H9 (cell line): ENCODE data around the gene LSM7. TPM values are rescaled to one million over a fixed set of nuclear protein-coding genes. Genes with fewer than 3 reads are reported as not detected.

Experiments
- DNase-seq: peaks from one replicate; pipeline ENCODE4 v3.0.0-alpha.2; 2017
- H2AFZ ChIP-seq: one replicate; pipeline ENCODE4 v1.6.1; 2013; ENCODE audit warnings: mild to moderate bottlenecking, low read length, control low read depth, moderate library complexity
- H2AK5ac ChIP-seq: 2 replicates; pipeline ENCODE4 v1.6.1; 2013; ENCODE audit warnings: low read length, control low read depth, mixed read lengths; ENCODE audit not compliant: insufficient read length
- H2BK120ac ChIP-seq: one replicate; pipeline ENCODE4 v1.6.1; 2013; ENCODE audit warnings: low read depth, mild to moderate bottlenecking, low read length, control low read depth, inconsistent platforms; ENCODE audit not compliant: poor library complexity, severe bottlenecking
- H2BK12ac ChIP-seq: 2 replicates; pipeline ENCODE4 v1.6.1; 2013; ENCODE audit warnings: low read length, control low read depth, mixed read lengths, low read depth; ENCODE audit not compliant: insufficient read length
- H2BK15ac ChIP-seq: 2 replicates; pipeline ENCODE4 v1.6.1; 2013; ENCODE audit warnings: low read depth, low read length, control low read depth
- H2BK20ac ChIP-seq: one replicate; pipeline ENCODE4 v1.6.1; 2013; ENCODE audit warnings: low read depth, mild to moderate bottlenecking, low read length, control low read depth, inconsistent platforms; ENCODE audit not compliant: poor library complexity, severe bottlenecking
- H2BK5ac ChIP-seq: 2 replicates; pipeline ENCODE4 v1.6.1; 2013; ENCODE audit warnings: low read length, control low read depth, mixed read lengths; ENCODE audit not compliant: insufficient read length
- H3K14ac ChIP-seq: 2 replicates; pipeline ENCODE4 v1.6.1; 2013; ENCODE audit warnings: low read length, control low read depth; ENCODE audit not compliant: insufficient read depth
- H3K18ac ChIP-seq: 2 replicates; pipeline ENCODE4 v1.6.1; 2013; ENCODE audit warnings: low read depth, mild to moderate bottlenecking, mixed read lengths, low read length, control low read depth; ENCODE audit not compliant: insufficient read length
- H3K23ac ChIP-seq: 2 replicates; pipeline ENCODE4 v1.6.1; 2013; ENCODE audit warnings: low read length, control low read depth, mixed read lengths, low read depth; ENCODE audit not compliant: insufficient read length
- H3K23me2 ChIP-seq: 2 replicates; pipeline ENCODE4 v1.6.1; 2013; ENCODE audit warnings: low read depth, mild to moderate bottlenecking, mixed read lengths, low read length, control low read depth; ENCODE audit not compliant: insufficient read length, poor library complexity, severe bottlenecking
- H3K27ac ChIP-seq: 2 replicates; pipeline ENCODE4 v1.5.1; 2013; ENCODE audit warnings: low read length, control low read depth, mixed read lengths, low read depth; ENCODE audit not compliant: insufficient read length
- H3K27me3 ChIP-seq: 2 replicates; pipeline ENCODE4 v1.6.1; 2013; ENCODE audit warnings: low read length, control low read depth, inconsistent platforms; ENCODE audit not compliant: insufficient read depth
- H3K4ac ChIP-seq: 2 replicates; pipeline ENCODE4 v1.6.1; 2013; ENCODE audit warnings: low read depth, mild to moderate bottlenecking, control low read depth, inconsistent platforms, low read length, moderate library complexity
- H3K4me1 ChIP-seq: 2 replicates; pipeline ENCODE4 v1.6.1; 2013; ENCODE audit warnings: low read length, control low read depth, inconsistent platforms; ENCODE audit not compliant: insufficient read depth
- H3K4me2 ChIP-seq: 2 replicates; pipeline ENCODE4 v1.6.1; 2013; ENCODE audit warnings: low read length, control low read depth, mixed read lengths; ENCODE audit not compliant: insufficient read length, insufficient read depth
- H3K56ac ChIP-seq: 2 replicates; pipeline ENCODE4 v1.6.1; 2013; ENCODE audit warnings: low read depth, mild to moderate bottlenecking, mixed read lengths, low read length, control low read depth; ENCODE audit not compliant: insufficient read length
- H3K79me1 ChIP-seq: 2 replicates; pipeline ENCODE4 v1.6.1; 2013; ENCODE audit warnings: low read depth, mild to moderate bottlenecking, moderate library complexity, low read length, control low read depth, inconsistent platforms; ENCODE audit not compliant: insufficient read depth, poor library complexity, severe bottlenecking
- H3K79me2 ChIP-seq: 2 replicates; pipeline ENCODE4 v1.6.1; 2013; ENCODE audit warnings: low read length, control low read depth, inconsistent platforms; ENCODE audit not compliant: insufficient read depth
- H3K9ac ChIP-seq: 2 replicates; pipeline ENCODE4 v1.6.1; 2013; ENCODE audit warnings: low read length, control low read depth, mixed read lengths; ENCODE audit not compliant: insufficient read length; ENCODE audit errors: extremely low read depth
- H3K9me3 ChIP-seq: one replicate; pipeline ENCODE4 v1.6.1; 2013; ENCODE audit warnings: low read depth, low read length, inconsistent platforms; ENCODE audit not compliant: control insufficient read depth
- H3T11ph ChIP-seq: one replicate; pipeline ENCODE4 v1.6.1; 2013; ENCODE audit warnings: mild to moderate bottlenecking, low read length, control low read depth, inconsistent platforms
- H4K20me1 ChIP-seq: one replicate; pipeline ENCODE4 v1.6.1; 2013; ENCODE audit not compliant: control insufficient read depth, insufficient read length, insufficient read depth
- H4K5ac ChIP-seq: 2 replicates; pipeline ENCODE4 v1.6.1; 2013; ENCODE audit warnings: low read depth, mild to moderate bottlenecking, mixed read lengths, low read length, control low read depth; ENCODE audit not compliant: insufficient read length
- H4K8ac ChIP-seq: replicated peaks from 2 replicates; pipeline ENCODE4 v1.6.1; 2013; ENCODE audit warnings: low read length, control low read depth, mixed read lengths, low read depth; ENCODE audit not compliant: insufficient read length
- H4K91ac ChIP-seq: 2 replicates; pipeline ENCODE4 v1.6.1; 2013; ENCODE audit warnings: low read depth, mild to moderate bottlenecking, moderate library complexity, mixed read lengths, low read length, control low read depth; ENCODE audit not compliant: insufficient read length
- H3K27ac Mint-ChIP-seq, 3 experiments: 2 replicates in 2 of 3; 3 replicates in 1 of 3; pipeline ENCODE4 v1.8.0; 2020 to 2021; ENCODE audit warnings: mixed read lengths in 3 of 3, mild to moderate bottlenecking in 1 of 3, moderate library complexity in 1 of 3
- H3K27me3 Mint-ChIP-seq: 2 replicates; pipeline ENCODE4 v1.8.0; 2021; ENCODE audit warnings: low read depth, mild to moderate bottlenecking, moderate library complexity, mixed read lengths
- H3K36me3 Mint-ChIP-seq, 3 experiments: 2 replicates in 2 of 3; 3 replicates in 1 of 3; pipeline ENCODE4 v1.8.0; 2020 to 2021; ENCODE audit warnings: low read depth in 3 of 3, mixed read lengths in 3 of 3; ENCODE audit not compliant: insufficient read depth in 1 of 3
- H3K4me1 Mint-ChIP-seq, 2 experiments: 2 replicates each; pipeline ENCODE4 v1.8.0; 2020; ENCODE audit warnings: mixed read lengths in 2 of 2
- H3K4me3 Mint-ChIP-seq, 2 experiments: 2 replicates in 1 of 2; 3 replicates in 1 of 2; pipeline ENCODE4 v1.8.0; 2020 to 2021; ENCODE audit warnings: mild to moderate bottlenecking in 2 of 2, mixed read lengths in 2 of 2, moderate library complexity in 1 of 2
- H3K9me3 Mint-ChIP-seq, 2 experiments: 2 replicates in 1 of 2; 3 replicates in 1 of 2; pipeline ENCODE4 v1.8.0; 2020; ENCODE audit warnings: mild to moderate bottlenecking in 2 of 2, mixed read lengths in 2 of 2, moderate library complexity in 1 of 2
- WGBS: extraction: QIAGEN DNeasy Blood & Tissue Kit; methylation state at CpG from one replicate; pipeline ENCODE4 v1.1.7; 2013; ENCODE audit warnings: missing lambda C conversion rate, low lambda C conversion rate, mixed read lengths; ENCODE audit not compliant: insufficient read length; ENCODE audit errors: extremely low coverage; 5-methylcytosine and 5-hydroxymethylcytosine counted together
- total RNA-seq: library from RNA; stranded (reverse); gene quantifications from 2 replicates; pipeline ENCODE4 v1.2.1, GENCODE V29; 2021
- TF ChIP-seq, protein P1 (sequence below): fragments of 200-600 bp; sonication (generic); conservative IDR thresholded peaks from 3 replicates; pipeline ENCODE4 v1.8.0; 2021; ENCODE audit warnings: antibody characterized with exemption, mild to moderate bottlenecking

Gene LSM7
- total RNA-seq, 1 experiment from 2014 or later: 187 TPM

DNA sequence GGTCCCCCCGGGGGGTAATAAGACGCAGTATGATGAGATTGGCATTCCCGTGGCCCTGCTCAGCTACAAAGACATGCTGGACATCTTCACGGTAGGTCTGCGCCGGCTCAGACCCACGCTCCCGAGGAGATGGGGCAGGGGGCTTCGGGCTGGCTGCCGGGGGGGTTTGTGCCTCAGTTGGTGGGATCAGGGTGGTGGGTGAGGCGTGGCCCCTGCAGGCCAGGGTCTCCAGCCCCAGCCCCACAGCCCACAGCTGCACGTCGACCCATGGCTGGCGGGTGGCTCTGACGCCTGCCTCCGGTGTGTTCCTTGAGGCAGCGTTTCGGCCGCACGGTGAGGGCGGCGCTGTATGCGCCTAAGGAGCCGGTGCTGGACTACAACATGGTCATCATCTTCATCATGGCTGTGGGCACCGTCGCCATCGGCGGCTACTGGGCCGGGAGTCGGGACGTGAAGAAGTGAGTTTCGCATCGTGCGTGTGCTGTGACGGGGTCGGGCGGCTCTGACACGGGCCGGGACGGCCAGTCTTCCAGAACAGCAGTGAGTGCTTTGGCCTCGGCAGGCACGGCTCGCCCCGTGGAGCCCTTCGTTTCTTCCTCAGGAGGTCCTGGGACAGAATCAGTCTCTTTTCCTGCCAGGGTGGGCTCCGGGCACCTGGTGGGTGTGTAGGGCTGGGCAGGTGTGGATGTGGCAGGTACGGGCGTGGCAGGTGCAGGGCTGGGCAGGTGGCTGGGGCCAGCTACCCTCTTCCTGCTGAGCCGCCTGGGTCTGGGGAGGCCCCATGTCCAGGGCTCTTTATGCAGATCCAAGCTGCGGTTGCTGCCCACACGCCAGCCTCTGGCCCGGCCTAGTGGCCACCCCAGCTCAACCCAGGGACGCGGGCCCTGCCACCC, 10.6 kb upstream of the LSM7 start:
- no peak overlapping the region for H2BK12ac ChIP-seq
- H3T11ph ChIP-seq: no peak overlapping the region
- H3K79me2 ChIP-seq: peaks cover 3% of the 10 kb centered on the region; the same call in 1 of the 2 replicates
- no peak overlapping the region for H2AK5ac ChIP-seq
- no peak overlapping the region for H4K8ac ChIP-seq
- H3K9me3 ChIP-seq: no peaks in the 10 kb centered on the region
- no peaks in the 10 kb centered on the region for H3K27me3 ChIP-seq
- TF ChIP-seq, protein P1, sequence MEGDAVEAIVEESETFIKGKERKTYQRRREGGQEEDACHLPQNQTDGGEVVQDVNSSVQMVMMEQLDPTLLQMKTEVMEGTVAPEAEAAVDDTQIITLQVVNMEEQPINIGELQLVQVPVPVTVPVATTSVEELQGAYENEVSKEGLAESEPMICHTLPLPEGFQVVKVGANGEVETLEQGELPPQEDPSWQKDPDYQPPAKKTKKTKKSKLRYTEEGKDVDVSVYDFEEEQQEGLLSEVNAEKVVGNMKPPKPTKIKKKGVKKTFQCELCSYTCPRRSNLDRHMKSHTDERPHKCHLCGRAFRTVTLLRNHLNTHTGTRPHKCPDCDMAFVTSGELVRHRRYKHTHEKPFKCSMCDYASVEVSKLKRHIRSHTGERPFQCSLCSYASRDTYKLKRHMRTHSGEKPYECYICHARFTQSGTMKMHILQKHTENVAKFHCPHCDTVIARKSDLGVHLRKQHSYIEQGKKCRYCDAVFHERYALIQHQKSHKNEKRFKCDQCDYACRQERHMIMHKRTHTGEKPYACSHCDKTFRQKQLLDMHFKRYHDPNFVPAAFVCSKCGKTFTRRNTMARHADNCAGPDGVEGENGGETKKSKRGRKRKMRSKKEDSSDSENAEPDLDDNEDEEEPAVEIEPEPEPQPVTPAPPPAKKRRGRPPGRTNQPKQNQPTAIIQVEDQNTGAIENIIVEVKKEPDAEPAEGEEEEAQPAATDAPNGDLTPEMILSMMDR: no peak
- H4K91ac ChIP-seq: no peak overlapping the region
- H3K4me1 Mint-ChIP-seq: peaks cover 0 to 11% of the 10 kb centered on the region in 2 experiments; a peak in 1 of 4 replicates
- H3K18ac ChIP-seq: no peak overlapping the region
- H3K9ac ChIP-seq: no peak overlapping the region
- H4K20me1 ChIP-seq: no peaks in the 10 kb centered on the region
- no CpG with 5 or more reads among the region's 54 CpGs for WGBS
- H3K27ac ChIP-seq: no peak overlapping the region
- H3K23ac ChIP-seq: no peak overlapping the region
- H3K14ac ChIP-seq: no peak overlapping the region
- peaks cover 5 to 26% (median 13%) of the 10 kb centered on the region in 3 experiments; a peak in 6 of 7 replicates for H3K36me3 Mint-ChIP-seq
- no peak overlapping the region for H3K4me2 ChIP-seq
- H3K79me1 ChIP-seq: peaks cover 2% of the 10 kb centered on the region
- no peak for DNase-seq
- no peak overlapping the region for H4K5ac ChIP-seq
- no peaks in the 10 kb centered on the region for H3K23me2 ChIP-seq
- no peak overlapping the region for H3K4me3 Mint-ChIP-seq
- no peak overlapping the region for H3K56ac ChIP-seq
- no peak overlapping the region for H2BK15ac ChIP-seq
- H2AFZ ChIP-seq: no peak overlapping the region
- H3K27me3 Mint-ChIP-seq: no peaks in the 10 kb centered on the region
- peaks cover 3 to 6% of the 10 kb centered on the region in 2 experiments; a peak in 4 of 5 replicates for H3K9me3 Mint-ChIP-seq
- no peak overlapping the region; a peak in 1 of 7 replicates for H3K27ac Mint-ChIP-seq
- H3K4me1 ChIP-seq: no peaks in the 10 kb centered on the region
- no peak overlapping the region for H2BK120ac ChIP-seq
- H2BK20ac ChIP-seq: no peak overlapping the region
- no peak overlapping the region for H3K4ac ChIP-seq
- H2BK5ac ChIP-seq: no peak overlapping the region
